Dedifferentiated amniotic fluid mesenchymal stem cell (primary cell): ENCODE measurements around the gene DDTL.
"Not testable (repeated sequence)": the region's sequence is repeated elsewhere in the genome, so short reads cannot be mapped to it uniquely, and the experiment has no call there.

ENCODE experiments used
- DNase-seq: peaks from one replicate; pipeline ENCODE4 v3.0.0-alpha.2; 2016; ENCODE audit errors: extremely low spot score

Gene DDTL

DNA sequence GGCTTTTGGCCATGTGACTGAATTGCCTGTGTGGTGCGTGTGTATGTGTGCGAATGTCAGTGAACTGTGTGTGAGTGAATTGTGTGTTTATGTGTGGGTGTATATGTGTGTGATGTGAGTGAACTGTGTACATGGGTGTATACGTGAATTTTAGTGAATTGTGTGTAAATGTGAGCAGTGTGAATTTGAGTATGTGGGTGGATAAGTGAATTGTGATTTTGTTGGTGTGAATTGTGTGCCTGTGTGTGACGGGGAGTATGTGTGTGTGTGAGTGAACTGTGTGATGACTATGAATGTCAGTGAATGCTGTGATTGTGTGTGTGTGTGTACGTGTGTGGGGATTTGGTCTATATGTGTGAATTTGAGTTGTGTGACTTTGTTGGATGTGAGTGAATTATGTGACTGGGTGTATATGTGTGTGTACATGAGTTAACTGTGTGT is 3.5 kb downstream of the DDTL start:
- no peak for DNase-seq

DNA sequence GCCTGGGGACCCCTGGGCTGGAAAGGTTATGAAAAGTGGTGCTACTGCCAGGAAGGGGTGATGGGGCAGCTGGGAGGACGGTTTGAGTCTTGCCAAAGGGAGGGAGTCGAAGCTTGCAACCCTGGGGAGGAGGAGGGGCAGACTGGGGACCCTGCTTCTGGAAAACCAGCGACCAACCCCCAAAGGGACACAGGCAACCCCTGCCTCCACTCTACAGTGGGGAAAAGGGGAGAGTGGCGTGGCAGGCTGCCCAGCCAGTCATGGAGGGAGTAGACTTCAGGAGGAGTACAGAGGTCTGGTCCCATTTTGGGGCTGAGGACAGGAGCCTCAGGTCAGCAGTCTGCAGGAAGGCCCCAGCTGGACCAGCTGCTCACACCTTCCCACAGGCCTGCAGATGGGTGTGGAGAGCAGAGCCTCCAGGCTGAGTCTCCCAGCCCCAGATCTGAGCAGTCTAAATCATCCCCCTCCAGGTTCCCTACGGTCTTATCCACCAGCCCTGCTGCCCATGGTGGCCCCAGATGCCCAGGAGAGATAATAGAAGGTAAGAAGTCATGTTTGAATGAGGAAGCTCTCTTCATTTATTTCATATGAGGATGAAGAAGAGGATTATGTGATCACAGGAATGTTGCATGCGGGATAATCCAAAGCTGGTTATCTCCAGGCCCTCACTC is 4.3 kb downstream of the DDTL start:
- no peak for DNase-seq

DNA sequence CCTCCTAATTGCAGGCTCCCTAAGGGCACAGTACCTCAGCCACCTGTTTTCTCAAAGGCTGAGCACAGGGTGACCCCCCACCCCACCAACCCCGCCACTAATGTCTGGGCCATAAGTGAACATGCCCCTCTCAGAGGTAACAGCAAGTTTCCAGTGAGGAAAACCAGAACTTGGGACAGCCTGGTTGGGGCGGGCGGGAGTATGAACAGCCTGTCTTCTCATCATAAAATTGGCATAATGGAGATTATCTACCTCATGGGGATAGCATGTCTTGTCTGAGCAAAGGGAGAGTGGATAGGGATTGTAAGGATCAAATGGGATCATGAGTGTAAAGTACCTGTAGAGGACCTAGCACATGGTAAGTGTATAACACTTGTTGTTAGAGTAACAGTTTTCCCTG is 5.2 kb downstream of the DDTL start:
- DNase-seq, result not testable (repeated sequence)

DNA sequence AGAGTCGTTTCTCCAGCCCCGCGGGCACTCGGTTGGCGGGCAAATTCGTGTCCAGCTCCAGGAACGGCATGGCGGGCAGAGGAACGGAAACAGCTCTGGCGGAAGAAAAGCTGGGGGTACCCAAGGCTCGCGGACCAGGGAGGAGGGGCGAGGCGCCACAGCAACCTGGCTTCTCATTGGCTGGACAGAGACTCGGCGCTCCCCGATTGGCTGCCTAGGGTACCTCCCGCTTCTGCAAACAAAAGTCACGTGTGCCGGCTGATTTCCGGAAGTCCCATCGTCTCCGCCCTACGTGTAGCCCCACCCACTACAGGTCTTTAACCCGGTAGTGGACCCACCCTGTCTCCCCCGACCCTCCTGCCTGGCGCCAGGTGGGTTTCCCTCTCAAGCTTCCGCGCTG is 7.7 kb downstream of the DDTL start, which contains the start of gene DDT:
TSS of gene DDT (minus strand) at position 97 of the 400 bp plus-strand sequence. CDS start at position 70, 27 bp downstream.
- DNase-seq, result not testable (repeated sequence)

DNA sequence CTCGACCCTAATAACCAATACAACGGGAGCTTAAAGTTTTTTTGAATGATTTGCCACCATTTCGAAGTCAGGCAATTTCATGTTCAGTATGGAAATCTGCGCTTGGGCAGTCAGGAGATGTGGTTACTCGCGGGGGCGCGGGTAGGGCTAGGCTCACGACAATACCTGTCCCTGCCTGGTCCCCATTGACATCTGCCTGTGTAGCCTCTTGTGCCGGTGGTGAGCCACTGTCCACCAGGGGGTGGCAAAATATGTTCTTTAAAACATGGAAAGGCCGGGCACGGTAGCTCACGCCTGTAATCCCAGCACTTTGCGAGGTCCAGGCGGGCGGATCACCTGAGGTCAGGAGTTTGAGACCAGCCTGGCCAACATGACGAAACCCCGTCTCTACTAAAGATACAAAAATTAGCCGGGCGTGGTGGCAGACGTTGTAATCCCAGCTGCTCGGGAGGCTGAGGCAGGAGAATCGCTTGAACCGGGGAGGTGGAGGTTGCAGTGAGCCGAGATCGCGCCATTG is 8.2 kb downstream of the DDTL start:
- not testable (repeated sequence) for DNase-seq

DNA sequence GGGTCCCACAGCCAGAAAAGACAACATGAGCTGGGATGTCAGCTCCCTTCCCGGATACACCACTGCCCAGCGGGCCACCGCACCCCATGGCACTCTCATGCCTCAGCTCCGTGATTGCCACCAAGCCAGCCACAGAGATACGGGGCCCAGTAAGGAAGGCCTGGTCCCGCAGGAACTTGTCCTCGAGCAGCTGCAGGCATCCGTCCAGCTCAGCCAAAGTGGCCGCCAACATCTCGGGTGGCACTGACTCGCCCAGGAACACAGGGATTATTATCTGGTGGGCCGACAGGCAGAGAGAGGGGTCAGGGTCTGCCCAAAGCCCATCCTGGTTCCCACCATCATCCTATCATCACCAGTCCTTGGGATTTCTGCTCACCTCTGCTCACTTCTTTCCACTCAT is 10.6 kb downstream of the DDTL start:
- not testable (repeated sequence) for DNase-seq

DNA sequence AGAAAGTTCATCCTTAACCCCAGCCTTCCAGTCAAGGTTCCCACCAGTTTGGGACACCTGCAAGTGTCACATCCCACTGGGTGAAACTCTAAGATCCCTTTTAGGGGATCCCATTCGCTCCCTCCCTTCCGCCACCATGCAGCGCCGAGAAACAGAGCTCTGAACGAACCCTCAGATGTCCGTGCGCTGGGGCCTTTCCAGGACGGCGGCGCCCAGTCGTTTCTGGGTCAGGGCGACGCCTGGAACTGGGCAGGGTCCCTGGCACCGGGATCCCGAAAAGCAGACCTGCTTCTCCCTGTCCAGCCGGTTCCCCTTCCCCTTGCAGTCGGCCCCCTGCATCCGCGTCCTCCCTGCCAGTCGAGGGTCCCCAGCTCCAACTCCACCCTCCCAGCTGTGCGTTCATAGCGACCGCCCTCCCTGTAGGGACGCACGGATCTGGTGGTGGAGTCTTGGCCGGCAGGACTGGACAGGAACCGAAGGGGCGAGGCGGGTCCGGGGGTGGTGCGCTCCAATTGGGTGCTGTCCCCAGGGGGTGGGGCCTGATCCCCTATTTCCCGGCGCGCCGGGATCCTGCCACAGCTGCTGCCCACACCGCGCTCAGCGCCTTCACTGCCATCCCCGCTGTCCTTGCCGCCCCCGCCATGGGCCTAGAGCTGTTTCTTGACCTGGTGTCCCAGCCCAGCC is 13.0 kb downstream of the DDTL start, which contains the start of gene GSTT2:
TSS of gene GSTT2 (plus strand) at position 578 of the 684 bp plus-strand sequence.
- not testable (repeated sequence) for DNase-seq

DNA sequence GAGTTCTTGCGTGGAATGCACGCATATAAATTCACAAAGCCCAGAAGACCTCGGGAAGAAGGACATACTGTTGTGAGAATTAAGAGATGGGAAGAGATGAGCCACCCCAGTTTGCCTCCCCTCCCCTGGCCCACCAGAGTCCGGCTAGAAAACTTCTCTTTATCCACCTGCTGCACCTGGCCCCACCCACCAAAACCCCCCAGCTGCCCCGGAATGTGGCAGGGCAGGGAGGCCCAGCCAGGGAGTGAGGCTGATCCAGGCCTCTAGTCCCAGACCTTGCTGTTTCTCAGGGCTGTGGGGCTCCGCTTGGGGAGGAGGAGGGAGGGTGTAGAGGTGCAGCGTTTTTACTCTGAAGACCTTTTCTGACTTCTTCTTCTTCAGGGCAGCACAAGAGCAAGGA is 13.9 kb downstream of the DDTL start:
- DNase-seq, result not testable (repeated sequence)

DNA sequence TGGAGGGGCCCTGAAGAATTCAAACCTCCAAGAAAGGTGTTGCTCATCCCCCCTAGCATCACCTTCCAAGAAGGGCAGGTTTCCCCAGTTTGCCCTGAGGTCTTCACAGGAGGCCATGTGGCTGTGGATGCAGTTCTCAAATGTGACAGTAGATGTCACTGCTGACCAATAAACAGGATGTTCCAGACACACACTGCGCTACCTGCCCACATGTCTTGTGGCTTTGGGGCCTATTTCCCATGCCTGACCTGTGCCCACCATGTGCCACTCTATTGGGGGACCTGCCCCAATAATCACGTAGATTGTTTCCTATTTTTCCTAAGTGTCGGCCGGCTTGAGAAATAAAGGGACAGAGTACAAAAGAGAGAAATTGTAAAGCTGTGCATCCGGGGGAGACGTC is 17.7 kb downstream of the DDTL start:
- DNase-seq, result no peak

DNA sequence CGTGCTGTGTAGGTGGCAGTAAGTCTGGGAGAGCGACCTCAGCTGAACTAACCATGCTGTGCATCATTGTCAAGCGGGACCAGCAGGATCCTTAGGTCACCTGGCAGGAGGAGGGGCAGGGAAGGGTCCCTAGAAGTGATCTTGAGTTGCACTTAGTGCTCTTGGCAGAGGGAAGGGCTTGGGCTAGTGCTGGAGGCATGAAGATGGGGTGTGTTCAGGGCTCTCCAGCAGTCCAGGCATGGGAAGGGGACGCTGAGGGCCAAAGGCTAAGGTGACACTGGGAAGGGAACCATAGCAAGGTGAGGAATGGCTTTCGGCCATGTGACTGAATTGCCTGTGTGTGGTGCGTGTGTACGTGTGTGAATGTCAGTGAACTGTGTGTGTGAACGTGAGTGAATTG is 19.4 kb downstream of the DDTL start:
- DNase-seq, result not testable (repeated sequence)

DNA sequence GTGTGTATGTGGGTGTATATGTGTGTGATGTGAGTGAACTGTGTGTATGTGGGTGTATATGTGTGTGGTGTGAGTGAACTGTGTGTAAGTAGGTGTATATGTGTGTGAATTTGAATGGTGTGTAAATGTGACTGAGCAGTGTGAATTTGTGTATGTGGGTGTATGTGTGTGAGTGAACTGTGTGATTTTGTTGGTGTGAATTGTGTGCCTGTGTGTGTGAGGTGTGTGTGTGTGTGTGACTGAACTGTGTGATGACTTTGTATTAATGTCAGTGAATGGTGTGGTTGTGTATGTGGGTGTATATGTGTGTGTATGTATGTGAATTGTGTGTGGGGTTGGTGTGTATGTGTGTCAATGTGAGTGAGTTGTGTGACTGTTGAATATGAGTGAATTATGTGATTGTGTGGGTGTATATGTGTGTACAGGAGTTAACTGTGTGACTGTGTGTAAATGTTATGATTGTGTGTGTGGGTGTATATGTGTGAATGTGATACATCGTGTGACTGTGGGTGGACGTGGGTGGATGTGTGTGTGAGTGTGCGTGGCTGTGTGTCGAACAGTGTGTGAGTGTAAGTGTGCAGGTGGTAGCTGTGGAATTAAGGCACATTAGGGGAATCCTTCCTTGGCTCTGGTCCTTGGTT is 20.0 kb downstream of the DDTL start:
- DNase-seq, result not testable (repeated sequence)

DNA sequence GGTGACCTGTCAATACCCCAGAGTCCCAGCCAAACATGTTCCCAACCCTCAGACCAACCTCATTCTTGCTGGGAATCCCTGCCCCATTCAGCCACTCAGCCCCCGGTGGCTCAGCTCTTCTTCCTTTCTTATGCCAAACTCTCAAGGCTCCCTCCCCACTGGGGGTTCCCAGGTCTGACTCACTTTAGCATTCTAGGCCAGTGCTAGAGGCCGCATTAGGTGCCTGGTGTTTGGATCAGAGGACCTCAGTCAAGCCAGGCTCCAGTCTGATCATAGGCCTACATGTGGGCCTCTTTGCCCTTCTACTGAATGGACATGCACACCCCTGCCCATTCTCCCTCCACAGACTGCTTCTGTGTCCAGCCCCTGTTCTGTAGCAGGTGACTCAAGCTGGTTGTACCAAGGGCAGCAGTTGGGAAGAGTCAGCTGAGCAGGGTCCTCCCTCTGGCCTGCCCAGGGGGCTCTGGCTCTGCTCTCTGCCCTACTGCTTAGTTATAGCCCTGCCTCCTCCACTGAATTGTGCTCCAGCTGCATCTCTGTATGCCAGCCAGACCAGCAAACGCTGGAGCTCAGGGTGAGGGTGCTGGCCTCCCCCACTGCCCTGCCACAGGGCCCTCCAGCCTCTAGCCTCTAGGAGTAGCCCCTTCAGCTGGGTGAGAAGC is 23.0 kb downstream of the DDTL start:
- DNase-seq, result not testable (repeated sequence)

DNA sequence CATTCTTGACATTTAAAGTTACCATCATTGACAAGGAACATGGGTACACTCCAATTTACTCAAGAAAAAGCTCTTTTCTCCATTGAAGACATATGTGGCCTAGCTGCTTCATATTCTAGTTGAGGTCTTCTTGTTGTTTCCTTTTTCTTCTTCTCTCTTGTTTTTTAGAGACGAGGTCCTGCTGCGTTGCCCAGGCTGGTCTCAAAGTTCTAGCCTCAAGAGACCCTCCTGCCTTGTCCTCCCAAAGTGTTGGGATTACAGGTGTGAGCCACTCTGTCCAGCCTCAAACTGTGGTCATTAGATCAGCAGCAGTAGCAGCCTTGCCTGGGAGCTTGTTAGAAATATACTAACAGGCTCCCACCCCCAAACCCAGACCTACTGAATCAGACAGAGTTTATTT is 26.4 kb downstream of the DDTL start:
- DNase-seq, result not testable (repeated sequence)

DNA sequence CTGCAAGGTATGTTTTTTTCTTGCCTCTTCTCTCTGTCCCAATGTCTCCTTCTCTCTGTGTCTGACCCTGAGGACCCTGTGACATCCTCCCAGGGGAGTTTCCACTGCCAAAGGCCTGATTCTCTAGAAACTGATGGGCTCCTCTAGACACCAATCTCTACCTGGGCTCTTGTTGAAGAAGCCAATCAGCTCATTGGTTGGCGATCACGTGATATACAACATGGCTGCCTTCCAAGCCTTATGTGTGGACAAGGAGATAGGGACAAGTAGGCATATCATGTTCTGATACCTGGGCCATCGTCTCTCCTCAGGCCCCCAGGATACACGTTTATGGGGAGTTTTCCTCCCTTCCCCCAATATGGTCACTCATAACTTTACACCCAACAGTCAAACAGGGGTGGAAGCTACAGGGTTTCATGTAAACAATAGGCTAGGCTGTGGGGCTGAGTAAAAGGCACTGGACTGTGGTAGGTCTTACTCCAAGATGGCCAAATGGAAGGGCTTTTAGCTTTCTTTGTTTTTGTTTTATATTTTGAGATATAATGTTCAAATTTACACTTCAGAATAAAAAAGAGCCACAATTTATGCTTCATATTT is 27.0 kb downstream of the DDTL start:
- DNase-seq, result not testable (repeated sequence)

DNA sequence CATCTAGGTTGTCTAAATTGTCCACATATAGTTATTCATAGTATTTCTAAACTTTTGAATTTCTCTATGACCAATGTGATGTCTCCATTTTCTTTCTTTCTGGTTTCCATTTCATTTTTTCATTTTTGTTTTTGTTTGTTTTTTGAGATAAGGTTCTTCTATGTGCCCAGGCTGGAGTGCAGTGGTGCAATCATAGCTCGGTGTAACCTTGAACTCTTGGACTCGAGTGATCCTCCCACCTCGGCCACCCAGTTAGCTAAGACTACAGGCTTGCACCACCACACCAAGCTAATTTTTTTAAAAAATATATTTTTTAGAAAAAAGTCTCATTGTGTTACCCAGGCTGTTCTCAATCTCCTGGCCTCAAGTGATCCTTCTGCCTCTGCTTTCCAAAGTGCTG is 30.4 kb downstream of the DDTL start:
- no peak for DNase-seq

DNA sequence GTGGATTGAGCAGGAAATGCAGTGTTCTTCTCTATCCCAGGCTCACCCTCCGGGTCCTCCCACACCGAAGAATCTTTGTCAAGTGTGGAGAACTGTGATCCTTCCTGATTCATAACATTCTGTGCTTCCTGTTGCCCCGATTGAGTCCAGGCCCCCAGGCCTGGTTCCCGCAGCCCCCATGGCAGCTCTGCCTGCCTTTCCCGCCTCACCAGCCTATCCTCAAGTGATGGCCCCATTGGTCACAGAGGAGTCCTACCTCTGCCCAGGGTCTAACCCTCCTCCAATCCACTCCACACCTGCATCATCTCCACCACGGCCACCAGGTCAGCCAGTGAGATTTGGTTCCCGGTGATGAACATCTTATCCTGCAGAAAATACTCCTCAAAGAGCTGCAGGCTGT is 33.1 kb downstream of the DDTL start:
- DNase-seq, result not testable (repeated sequence)

DNA sequence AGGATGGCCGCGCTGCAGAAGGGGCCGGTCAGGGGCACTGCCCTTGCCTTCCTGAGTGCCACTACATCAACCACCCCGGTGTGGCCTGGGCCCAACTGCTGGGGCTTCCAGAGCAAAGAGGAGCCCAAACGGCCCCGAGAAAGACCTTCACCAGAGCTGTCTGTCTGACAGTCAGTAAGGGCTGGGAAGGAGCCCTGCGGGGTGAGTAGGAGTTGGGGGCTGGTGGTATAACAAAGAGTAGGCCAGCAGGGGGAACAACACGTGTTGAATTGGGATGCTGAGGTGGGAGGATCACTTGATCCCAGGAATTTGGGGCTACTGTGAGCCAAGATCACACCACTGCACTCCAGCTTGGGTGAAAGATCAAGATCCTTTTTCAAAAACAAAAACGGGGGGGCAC is 34.6 kb downstream of the DDTL start:
- DNase-seq, result no peak

DNA sequence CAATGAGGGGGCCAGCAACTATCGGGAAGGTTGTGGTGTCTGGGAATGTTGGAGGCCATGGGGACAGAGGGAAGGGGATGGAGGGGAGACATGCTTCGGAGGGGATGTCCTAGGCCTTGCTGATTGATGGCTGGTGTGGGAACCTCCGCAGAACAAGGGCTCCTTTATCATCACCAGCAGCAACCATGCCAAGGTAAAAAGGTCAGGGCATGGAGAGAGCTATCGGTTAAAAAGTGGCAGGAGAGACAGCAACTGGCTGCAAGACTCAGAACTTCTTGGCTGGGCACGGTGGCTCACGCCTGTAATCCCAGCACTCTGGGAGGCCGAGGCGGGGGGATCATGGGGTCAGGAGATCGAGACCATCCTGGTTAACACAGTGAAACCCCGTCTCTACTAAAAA is 35.6 kb downstream of the DDTL start:
- DNase-seq, result no peak

DNA sequence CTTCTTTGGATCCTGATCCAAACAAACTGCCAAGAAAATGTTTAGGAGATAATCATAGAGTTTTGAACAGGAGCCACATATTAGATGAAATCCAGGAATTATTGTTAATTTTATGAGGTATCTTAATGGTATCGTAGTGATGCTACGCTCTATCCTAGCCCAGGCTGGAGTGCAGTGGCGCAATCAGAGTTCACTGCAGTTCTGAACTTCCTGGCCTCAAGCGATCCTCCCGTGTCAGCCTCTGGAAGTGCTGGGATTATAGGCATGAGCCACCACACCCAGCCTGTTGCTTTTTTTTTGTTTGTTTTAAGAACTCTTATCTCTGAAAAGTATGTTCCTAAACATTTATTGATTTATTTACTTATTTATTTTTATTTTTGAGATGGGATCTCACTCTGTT is 36.2 kb downstream of the DDTL start:
- no peak for DNase-seq

DNA sequence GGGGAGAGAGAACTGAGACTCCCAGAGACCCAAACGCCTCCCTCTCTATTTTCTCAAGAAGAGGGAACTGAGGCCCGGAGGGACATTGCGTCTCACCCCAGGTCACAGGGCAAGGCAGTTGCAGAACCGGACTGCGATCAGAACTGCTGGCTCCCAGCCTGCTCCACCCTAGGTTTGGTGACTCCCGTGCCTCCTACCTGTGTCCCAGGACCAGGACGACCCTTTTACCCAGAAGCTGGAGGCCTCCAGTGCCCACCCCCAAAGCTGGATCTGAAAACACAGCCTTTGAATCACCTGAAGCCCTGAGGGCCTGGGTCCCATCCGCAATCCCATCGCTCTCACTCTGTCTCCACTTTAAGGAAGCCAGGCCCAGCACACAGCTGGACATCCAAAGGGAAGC is 37.2 kb downstream of the DDTL start:
- DNase-seq, result no peak

DNA sequence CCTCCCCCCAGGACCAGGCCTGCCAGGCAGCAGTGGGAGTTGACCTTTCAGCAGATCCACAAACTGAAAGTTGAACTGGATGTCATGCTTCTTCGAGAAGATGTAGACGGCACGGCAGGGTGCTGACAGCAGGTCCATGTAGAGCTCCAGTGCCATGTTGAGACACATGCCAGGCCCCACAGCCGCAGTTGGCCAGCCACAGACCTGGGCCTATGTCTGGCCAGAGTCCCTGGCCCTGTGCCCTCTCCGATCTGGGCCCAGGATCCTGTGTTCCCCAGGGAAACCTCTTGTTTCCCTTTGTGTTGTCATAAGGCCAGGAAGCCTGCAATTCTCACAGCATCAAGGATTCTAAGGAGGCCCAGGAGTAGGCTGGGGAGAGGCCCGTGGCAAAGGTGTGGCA is 38.5 kb downstream of the DDTL start, which contains the start of gene GSTT4:
TSS of gene GSTT4 (minus strand) at position 253 of the 400 bp plus-strand sequence. CDS start at position 156, 97 bp downstream.
- DNase-seq, result no peak
